DOHH2 (cell line): ENCODE data around the gene LRMDA.

ENCODE experiments used
- H3F3A ChIP-seq: fragments of 200-600 bp; sonication (generic), shearing (Covaris generic); 2 replicates; pipeline ENCODE4 v1.6.0; 2016; ENCODE audit warnings: antibody characterized with exemption, mild to moderate bottlenecking; ENCODE audit not compliant: control insufficient read depth, insufficient read depth
- H3K27ac ChIP-seq: fragments of 200-600 bp; sonication (generic); 2 replicates; pipeline ENCODE4 v1.5.1; 2014; ENCODE audit warnings: low read depth, mild to moderate bottlenecking, low read length, moderate library complexity
- H3K27me3 ChIP-seq: fragments of 200-600 bp; sonication (generic); 2 replicates; pipeline ENCODE4 v1.6.1; 2014; ENCODE audit warnings: mild to moderate bottlenecking, low read length, mixed read lengths; ENCODE audit not compliant: control insufficient read depth
- H3K36me3 ChIP-seq: fragments of 200-600 bp; sonication (generic); 2 replicates; pipeline ENCODE4 v1.6.1; 2014; ENCODE audit warnings: mild to moderate bottlenecking, low read length, moderate library complexity, mixed read lengths; ENCODE audit not compliant: control insufficient read depth
- H3K4me1 ChIP-seq: fragments of 200-600 bp; sonication (generic); 2 replicates; pipeline ENCODE4 v1.6.1; 2014; ENCODE audit warnings: mild to moderate bottlenecking, low read length, mixed read lengths; ENCODE audit not compliant: control insufficient read depth
- H3K4me2 ChIP-seq: fragments of 200-600 bp; sonication (generic); 2 replicates; pipeline ENCODE4 v1.6.0; 2014; ENCODE audit warnings: mild to moderate bottlenecking, low read length, moderate library complexity
- H3K4me3 ChIP-seq: fragments of 200-600 bp; sonication (generic); 2 replicates; pipeline ENCODE4 v1.5.1; 2014; ENCODE audit warnings: mild to moderate bottlenecking, low read length, mixed read lengths
- H3K79me2 ChIP-seq: fragments of 200-600 bp; sonication (generic); 2 replicates; pipeline ENCODE4 v1.6.1; 2014; ENCODE audit warnings: mild to moderate bottlenecking, low read length, mixed read lengths; ENCODE audit not compliant: control insufficient read depth
- H3K9me2 ChIP-seq: fragments of 200-600 bp; sonication (generic); replicated peaks from 2 replicates; pipeline ENCODE4 v1.6.1; 2014; ENCODE audit warnings: mild to moderate bottlenecking, low read length, mixed read lengths; ENCODE audit not compliant: control insufficient read depth
- H3K9me3 ChIP-seq: fragments of 200-600 bp; sonication (generic); 2 replicates; pipeline ENCODE4 v1.6.1; 2014; ENCODE audit warnings: antibody characterized with exemption, low read length, mixed read lengths; ENCODE audit not compliant: control insufficient read depth, insufficient read depth
- H4K20me1 ChIP-seq: fragments of 200-600 bp; sonication (generic); 2 replicates; pipeline ENCODE4 v1.6.0; 2014; ENCODE audit warnings: low read depth, mild to moderate bottlenecking, antibody characterized with exemption, low read length, moderate library complexity; ENCODE audit not compliant: control insufficient read depth, insufficient read depth
- EZH2phosphoT487 ChIP-seq: fragments of 200-600 bp; sonication (generic); IDR thresholded peaks from 2 replicates; pipeline ENCODE4 v1.6.1; 2017; ENCODE audit warnings: borderline replicate concordance, mild to moderate bottlenecking, antibody characterized with exemption, low read length, moderate library complexity, mixed read lengths
- TF ChIP-seq, protein P1 (sequence below): fragments of 200-600 bp; sonication (generic); IDR thresholded peaks from one replicate; pipeline ENCODE4 v1.5.1; 2014; ENCODE audit warnings: antibody characterized with exemption, mild to moderate bottlenecking, low read depth, low read length; ENCODE audit not compliant: poor library complexity, severe bottlenecking

The LRMDA gene

DNA sequence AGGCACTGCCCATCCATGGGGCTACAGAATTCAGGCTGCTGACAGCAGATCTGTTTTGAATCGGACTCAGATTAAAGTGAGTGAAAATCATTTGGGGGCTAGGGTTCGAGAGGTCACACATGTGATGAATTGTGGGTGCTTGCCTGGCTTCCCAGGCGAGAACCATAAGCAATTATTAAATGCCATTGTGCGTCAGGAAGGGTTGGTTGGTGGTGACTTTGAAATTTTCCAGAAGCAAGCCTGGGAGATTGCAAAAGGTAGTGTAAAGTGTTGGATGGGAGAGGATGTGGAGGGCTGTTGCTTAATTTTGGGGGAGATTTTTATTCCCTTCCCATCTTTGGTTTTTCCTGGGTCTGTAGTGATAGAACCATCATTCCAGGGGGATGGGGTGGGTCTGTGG lies 34.6 kb downstream of the LRMDA start:
- H3K79me2 ChIP-seq: no peaks in the 10 kb centered on the region
- no peaks in the 10 kb centered on the region for H4K20me1 ChIP-seq
- no peaks in the 10 kb centered on the region for H3K27me3 ChIP-seq
- H3K27ac ChIP-seq: no peak overlapping the region
- TF ChIP-seq, protein P1, sequence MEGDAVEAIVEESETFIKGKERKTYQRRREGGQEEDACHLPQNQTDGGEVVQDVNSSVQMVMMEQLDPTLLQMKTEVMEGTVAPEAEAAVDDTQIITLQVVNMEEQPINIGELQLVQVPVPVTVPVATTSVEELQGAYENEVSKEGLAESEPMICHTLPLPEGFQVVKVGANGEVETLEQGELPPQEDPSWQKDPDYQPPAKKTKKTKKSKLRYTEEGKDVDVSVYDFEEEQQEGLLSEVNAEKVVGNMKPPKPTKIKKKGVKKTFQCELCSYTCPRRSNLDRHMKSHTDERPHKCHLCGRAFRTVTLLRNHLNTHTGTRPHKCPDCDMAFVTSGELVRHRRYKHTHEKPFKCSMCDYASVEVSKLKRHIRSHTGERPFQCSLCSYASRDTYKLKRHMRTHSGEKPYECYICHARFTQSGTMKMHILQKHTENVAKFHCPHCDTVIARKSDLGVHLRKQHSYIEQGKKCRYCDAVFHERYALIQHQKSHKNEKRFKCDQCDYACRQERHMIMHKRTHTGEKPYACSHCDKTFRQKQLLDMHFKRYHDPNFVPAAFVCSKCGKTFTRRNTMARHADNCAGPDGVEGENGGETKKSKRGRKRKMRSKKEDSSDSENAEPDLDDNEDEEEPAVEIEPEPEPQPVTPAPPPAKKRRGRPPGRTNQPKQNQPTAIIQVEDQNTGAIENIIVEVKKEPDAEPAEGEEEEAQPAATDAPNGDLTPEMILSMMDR: no peak
- no peak for TF ChIP-seq EZH2phosphoT487
- no peaks in the 10 kb centered on the region for H3K36me3 ChIP-seq
- no peak overlapping the region for H3K4me2 ChIP-seq
- no peaks in the 10 kb centered on the region for H3F3A ChIP-seq
- no peaks in the 10 kb centered on the region for H3K9me3 ChIP-seq
- H3K4me1 ChIP-seq: no peaks in the 10 kb centered on the region
- H3K4me3 ChIP-seq: no peak overlapping the region
- H3K9me2 ChIP-seq: no peaks in the 10 kb centered on the region

DNA sequence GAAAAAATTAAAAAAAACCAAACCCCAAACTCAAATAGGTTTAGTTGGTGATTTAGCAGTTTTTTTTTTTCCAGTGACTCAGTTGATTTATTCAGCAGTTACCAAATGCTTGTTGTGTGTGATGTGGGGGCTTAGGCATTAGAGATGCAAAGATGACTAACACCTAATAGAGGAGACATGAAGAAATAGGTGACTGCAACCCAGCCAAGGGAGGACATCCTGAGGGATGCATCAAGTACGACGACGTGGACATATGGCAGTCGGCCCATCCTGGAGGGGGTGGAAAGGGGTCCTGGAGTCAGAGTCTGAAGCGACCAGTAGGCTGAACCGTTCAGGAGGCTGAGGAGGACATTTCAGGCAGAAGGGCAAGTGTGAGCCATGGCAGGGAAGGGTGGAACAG lies 35.5 kb downstream of the LRMDA start:
- H3K36me3 ChIP-seq: no peaks in the 10 kb centered on the region
- no peaks in the 10 kb centered on the region for H3K79me2 ChIP-seq
- H3K4me1 ChIP-seq: no peaks in the 10 kb centered on the region
- H3F3A ChIP-seq: no peaks in the 10 kb centered on the region
- TF ChIP-seq, protein P1: no peak
- TF ChIP-seq EZH2phosphoT487: no peak
- no peaks in the 10 kb centered on the region for H4K20me1 ChIP-seq
- no peaks in the 10 kb centered on the region for H3K9me2 ChIP-seq
- H3K4me3 ChIP-seq: no peak overlapping the region
- no peaks in the 10 kb centered on the region for H3K27me3 ChIP-seq
- no peak overlapping the region for H3K4me2 ChIP-seq
- H3K9me3 ChIP-seq: no peaks in the 10 kb centered on the region
- no peak overlapping the region for H3K27ac ChIP-seq

DNA sequence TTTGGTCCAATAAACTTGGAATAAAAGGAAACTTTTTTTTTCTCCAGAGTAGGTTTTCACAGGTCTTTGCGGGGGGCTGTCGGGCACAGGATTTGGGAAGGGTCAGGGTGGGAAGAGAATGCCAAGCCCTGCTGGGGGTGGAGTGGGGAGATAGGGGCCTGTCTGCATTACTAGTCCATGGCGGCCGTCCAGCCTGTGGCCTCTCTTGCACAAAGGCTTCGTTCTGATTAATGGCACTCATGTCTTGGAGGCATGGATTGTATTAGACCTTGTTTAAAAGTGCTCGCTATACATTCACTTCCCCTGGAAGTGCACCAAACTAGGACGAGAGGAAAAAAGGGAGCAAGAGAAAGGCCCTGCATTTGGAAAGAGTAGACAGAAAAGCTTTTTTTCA lies 37.2 kb downstream of the LRMDA start:
- Histone ChIP-seq H3K27ac (no peak overlapping the region), H3K9me3 (no peaks in the 10 kb centered on the region), H3K79me2 (no peaks in the 10 kb centered on the region), H3K4me1 (no peaks in the 10 kb centered on the region), H3K9me2 (no peaks in the 10 kb centered on the region), H4K20me1 (no peaks in the 10 kb centered on the region), H3F3A (no peaks in the 10 kb centered on the region), H3K4me2 (no peak overlapping the region), H3K27me3 (no peaks in the 10 kb centered on the region), H3K4me3 (no peak overlapping the region), H3K36me3 (no peaks in the 10 kb centered on the region)
- TF ChIP-seq, protein P1: no peak
- no peak for TF ChIP-seq EZH2phosphoT487
